GM12801 (cell line): Measurements from ENCODE around the gene MMS19.

Experiments used
- CTCF ChIP-seq: IDR thresholded peaks from one replicate; pipeline ENCODE4 v1.5.1; 2011; ENCODE audit warnings: control low read depth; ENCODE audit not compliant: insufficient read length; ENCODE audit errors: extremely low read depth

MMS19 gene

GRCh38 chr10:97515271-97515978 is 17.2 kb upstream of the MMS19 start:
- TF ChIP-seq CTCF: no peak

- TF ChIP-seq CTCF: no peak
Observed at GRCh38 chr10:97514344-97514743, 16.1 kb upstream of the MMS19 start.

GRCh38 chr10:97512993-97513392 is 14.8 kb upstream of the MMS19 start:
- no peak for TF ChIP-seq CTCF

GRCh38 chr10:97511711-97512440 is 13.7 kb upstream of the MMS19 start:
- no peak for TF ChIP-seq CTCF

GRCh38 chr10:97510686-97511085 is 12.5 kb upstream of the MMS19 start:
- TF ChIP-seq CTCF: no peak

- no peak for TF ChIP-seq CTCF
Observed at GRCh38 chr10:97509120-97509680, 11.0 kb upstream of the MMS19 start.

GRCh38 chr10:97508342-97508741 is 10.1 kb upstream of the MMS19 start:
- no peak for TF ChIP-seq CTCF
